ENCODE data around the gene CEL. TPM values are rescaled to one million over a fixed set of nuclear protein-coding genes. Genes with fewer than 3 reads are reported as not detected.
A peak's percentile ranks its signal among the peaks of the same experiment; 100 is the strongest.

The CEL gene
- total RNA-seq, 2 donors from 2014 or later = 8,438 to 9,209 TPM

GRCh38 chr9:133056533-133056932, 5.2 kb upstream of the CEL start:
- DNase-seq (peak in 2 of 4 donors; percentile 54 to 70), ATAC-seq (no peak)
- peaks cover 100% of the 10 kb centered on the region for H3K4me1 ChIP-seq
- no peak overlapping the region for H3K4me3 ChIP-seq
- H3K27ac ChIP-seq = peak overlapping the region; percentile 54 to 98 (median 95)
- no peaks in the 10 kb centered on the region for H3K9me3 ChIP-seq
- WGBS, 2 donors = 83% methylated on average over 9 to 13 of the region's 13 CpGs
- TF ChIP-seq CTCF (IDR thresholded peaks at IDR 0.05) (no peak), POLR2A (IDR thresholded peaks at IDR 0.05) (no peak)
- peaks cover 0 to 4% of the 10 kb centered on the region in 2 donors for H3K36me3 ChIP-seq (replicated peaks in 1 of 2; ENCODE audit: insufficient read depth in 1 of 2, low read depth in 2 of 2)
- H3K27me3 ChIP-seq = no peaks in the 10 kb centered on the region
- intact Hi-C loops (cut with DNase I) = no loop called here

GRCh38 chr9:133057006-133057405, 4.8 kb upstream of the CEL start:
- no peaks in the 10 kb centered on the region for H3K9me3 ChIP-seq
- H3K36me3 ChIP-seq (replicated peaks in 1 of 2; ENCODE audit: insufficient read depth in 1 of 2, low read depth in 2 of 2) = peaks cover 0 to 4% of the 10 kb centered on the region in 2 donors
- WGBS, 2 donors = 39 to 47% methylated on average over 5 to 6 of the region's 8 CpGs
- H3K4me3 ChIP-seq = no peak overlapping the region
- no peaks in the 10 kb centered on the region for H3K27me3 ChIP-seq
- peaks cover 96% of the 10 kb centered on the region for H3K4me1 ChIP-seq
- TF ChIP-seq CTCF (IDR thresholded peaks at IDR 0.05) (no peak), POLR2A (IDR thresholded peaks at IDR 0.05) (no peak)
- ATAC-seq (no peak), DNase-seq (peak; percentile 40 to 73 (median 61))
- intact Hi-C loops (cut with DNase I) = no loop called here
- peak overlapping the region; percentile 17 to 98 (median 95) for H3K27ac ChIP-seq

GRCh38 chr9:133057553-133057952, 4.2 kb upstream of the CEL start:
- 85 to 92% methylated on average over 10 to 11 of the region's 12 CpGs for WGBS, 2 donors
- intact Hi-C loops (cut with DNase I) = no loop called here
- no peak for DNase-seq
- H3K4me1 ChIP-seq = peaks cover 91% of the 10 kb centered on the region
- peaks cover 0 to 4% of the 10 kb centered on the region in 2 donors for H3K36me3 ChIP-seq (replicated peaks in 1 of 2; ENCODE audit: insufficient read depth in 1 of 2, low read depth in 2 of 2)
- TF ChIP-seq POLR2A (IDR thresholded peaks at IDR 0.05) (no peak), CTCF (IDR thresholded peaks at IDR 0.05) (no peak)
- H3K4me3 ChIP-seq = no peak overlapping the region
- H3K9me3 ChIP-seq = no peaks in the 10 kb centered on the region
- peak overlapping the region; percentile 17 to 98 (median 95) for H3K27ac ChIP-seq
- H3K27me3 ChIP-seq = no peaks in the 10 kb centered on the region
- no peak for ATAC-seq

GRCh38 chr9:133058071-133058470, 3.7 kb upstream of the CEL start:
- Histone ChIP-seq H3K36me3 (replicated peaks in 1 of 2; ENCODE audit: insufficient read depth in 1 of 2, low read depth in 2 of 2) (peaks cover 0 to 4% of the 10 kb centered on the region in 2 donors), H3K4me3 (no peak overlapping the region), H3K4me1 (peaks cover 86% of the 10 kb centered on the region), H3K27me3 (no peaks in the 10 kb centered on the region), H3K27ac (peak overlapping the region in 3 of 4 donors; percentile 93 to 98 (median 97)), H3K9me3 (no peaks in the 10 kb centered on the region)
- intact Hi-C loops (cut with DNase I) = no loop called here
- DNase-seq (no peak), ATAC-seq (no peak)
- 61 to 70% methylated on average over 3 to 7 of the region's 7 CpGs for WGBS, 2 donors
- no peak for TF ChIP-seq CTCF (IDR thresholded peaks at IDR 0.05)
- no peak for TF ChIP-seq POLR2A (IDR thresholded peaks at IDR 0.05)
